Thymus (tissue), 11 donors: Measurements from ENCODE around the gene TMIGD2. TPM values are rescaled to one million over a fixed set of nuclear protein-coding genes. Genes with fewer than 3 reads are reported as not detected.
"Not testable (repeated sequence)": the region's sequence is repeated elsewhere in the genome, so short reads cannot be mapped to it uniquely, and the experiment has no call there.

Experiments
- DNase-seq, 9 donors: peaks; one replicate each; pipeline ENCODE4 v3.0.0-alpha.2; 2013; ENCODE audit warnings: low spot score in 9 of 9, low read depth in 6 of 9, missing footprints in 1 of 9
- H3K27ac ChIP-seq, 2 donors: one replicate each; pipeline ENCODE4 v1.5.1; 2013; ENCODE audit warnings: control low read depth in 1 of 2, low read depth in 1 of 2, low read length in 1 of 2, mild to moderate bottlenecking in 1 of 2, moderate library complexity in 1 of 2
- H3K27me3 ChIP-seq, 2 donors: one replicate each; pipeline ENCODE4 v1.5.1; 2013; ENCODE audit warnings: low read length in 1 of 2; ENCODE audit not compliant: control insufficient read depth in 2 of 2, insufficient read depth in 1 of 2
- H3K36me3 ChIP-seq, 2 donors: one replicate each; pipeline ENCODE4 v1.5.1; 2013; ENCODE audit warnings: low read length in 1 of 2, mild to moderate bottlenecking in 1 of 2, moderate library complexity in 1 of 2; ENCODE audit not compliant: control insufficient read depth in 2 of 2, insufficient read depth in 2 of 2
- H3K4me1 ChIP-seq, 2 donors: one replicate each; pipeline ENCODE4 v1.5.1; 2013; ENCODE audit warnings: low read length in 2 of 2; ENCODE audit not compliant: control insufficient read depth in 2 of 2, insufficient read depth in 2 of 2
- H3K4me3 ChIP-seq, 2 donors: one replicate each; pipeline ENCODE4 v1.5.1; 2013; ENCODE audit warnings: low read length in 2 of 2, control low read depth in 1 of 2, mild to moderate bottlenecking in 1 of 2
- H3K9me3 ChIP-seq, 2 donors: one replicate each; pipeline ENCODE4 v1.5.1; 2013; ENCODE audit warnings: low read length in 1 of 2, mild to moderate bottlenecking in 1 of 2; ENCODE audit not compliant: control insufficient read depth in 2 of 2, insufficient read depth in 1 of 2
- WGBS: extraction: QIAGEN DNeasy Blood & Tissue Kit; methylation state at CpG from one replicate; pipeline ENCODE4 v1.1.7; 2013; 5-methylcytosine and 5-hydroxymethylcytosine counted together
- polyA plus RNA-seq: library from polyadenylated mRNA; stranded (reverse); fragments of 200-250 nt; gene quantifications from one replicate; pipeline ENCODE4 v1.2.3, GENCODE V29; 2013
- total RNA-seq: library from RNA; stranded (reverse); fragments of 120-200 nt; gene quantifications from one replicate; pipeline ENCODE4 v1.2.4, GENCODE V29; 2013
- donor health status: healthy.

The TMIGD2 gene
- total and polyA plus RNA-seq, 2 donors = 64.8 to 87.9 TPM

- DNase-seq = not testable (repeated sequence)
Observed at GRCh38 chr19:4328991-4329681, 26.9 kb upstream of the TMIGD2 start.

GRCh38 chr19:4328243-4328990 is 26.2 kb upstream of the TMIGD2 start:
- Histone ChIP-seq H3K36me3 (no peaks in the 10 kb centered on the region), H3K9me3 (peaks cover 0 to 10% of the 10 kb centered on the region in 2 donors), H3K4me3 (peak overlapping the region; percentile 37 to 59), H3K27ac (peak overlapping the region in 1 of 2 donors; percentile 50), H3K27me3 (peaks cover 8 to 23% of the 10 kb centered on the region in 2 donors), H3K4me1 (peaks cover 17 to 28% of the 10 kb centered on the region in 2 donors)
- under 1% methylated on average over 49 of the region's 49 CpGs for WGBS
- DNase-seq = peak; percentile 62 to 97 (median 86)

More at GRCh38 chr19:4328991-4329681, 26.9 kb upstream of the TMIGD2 start:
- peak overlapping the region in 1 of 2 donors; percentile 50 for H3K27ac ChIP-seq
- peak overlapping the region; percentile 37 to 59 for H3K4me3 ChIP-seq
- peaks cover 8 to 23% of the 10 kb centered on the region in 2 donors for H3K27me3 ChIP-seq
- peaks cover 0 to 10% of the 10 kb centered on the region in 2 donors for H3K9me3 ChIP-seq
- not testable (repeated sequence) for H3K36me3 ChIP-seq
- H3K4me1 ChIP-seq = peaks cover 17 to 28% of the 10 kb centered on the region in 2 donors
- WGBS = 54% methylated on average over 35 of the region's 35 CpGs

- DNase-seq = no peak
- Histone ChIP-seq H3K27ac (peak overlapping the region in 1 of 2 donors; percentile 52), H3K27me3 (peaks cover 8 to 23% of the 10 kb centered on the region in 2 donors), H3K36me3 (no peaks in the 10 kb centered on the region), H3K4me1 (peaks cover 17 to 28% of the 10 kb centered on the region in 2 donors), H3K4me3 (peak overlapping the region; percentile 37 to 41), H3K9me3 (peaks cover 0 to 10% of the 10 kb centered on the region in 2 donors)
- 17% methylated on average over 13 of the region's 13 CpGs for WGBS
Observed at GRCh38 chr19:4327877-4328242, 25.7 kb upstream of the TMIGD2 start.

- no peaks in the 10 kb centered on the region for H3K36me3 ChIP-seq
- WGBS = 9% methylated on average over 30 of the region's 30 CpGs
- DNase-seq = peak in 4 of 9 donors; percentile 23 to 61 (median 51)
- peak overlapping the region; percentile 37 to 41 for H3K4me3 ChIP-seq
- H3K4me1 ChIP-seq = peaks cover 17 to 28% of the 10 kb centered on the region in 2 donors
- H3K9me3 ChIP-seq = peaks cover 0 to 10% of the 10 kb centered on the region in 2 donors
- no peak overlapping the region for H3K27ac ChIP-seq
- peaks cover 8 to 23% of the 10 kb centered on the region in 2 donors for H3K27me3 ChIP-seq
Observed at GRCh38 chr19:4327252-4327876, 25.2 kb upstream of the TMIGD2 start.

GRCh38 chr19:4326837-4327251 is 24.7 kb upstream of the TMIGD2 start:
- no peaks in the 10 kb centered on the region for H3K36me3 ChIP-seq
- peaks cover 17 to 28% of the 10 kb centered on the region in 2 donors for H3K4me1 ChIP-seq
- H3K9me3 ChIP-seq = peaks cover 0 to 10% of the 10 kb centered on the region in 2 donors
- peak in 1 of 9 donors; percentile 40 for DNase-seq
- no peak overlapping the region for H3K27ac ChIP-seq
- WGBS = 6% methylated on average over 33 of the region's 33 CpGs
- H3K4me3 ChIP-seq = peak overlapping the region in 1 of 2 donors; percentile 19
- peaks cover 8 to 23% of the 10 kb centered on the region in 2 donors for H3K27me3 ChIP-seq

- H3K9me3 ChIP-seq = peaks cover 0 to 10% of the 10 kb centered on the region in 2 donors
- no peak overlapping the region for H3K4me3 ChIP-seq
- WGBS = 57% methylated on average over 13 of the region's 13 CpGs
- no peak for DNase-seq
- H3K27ac ChIP-seq = no peak overlapping the region
- H3K36me3 ChIP-seq = no peaks in the 10 kb centered on the region
- H3K27me3 ChIP-seq = peaks cover 8 to 23% of the 10 kb centered on the region in 2 donors
- peaks cover 17 to 28% of the 10 kb centered on the region in 2 donors for H3K4me1 ChIP-seq
Observed at GRCh38 chr19:4326215-4326836, 24.1 kb upstream of the TMIGD2 start.

GRCh38 chr19:4324228-4324627 is 22.0 kb upstream of the TMIGD2 start:
- Histone ChIP-seq H3K36me3 (no peaks in the 10 kb centered on the region), H3K9me3 (peaks cover 0 to 24% of the 10 kb centered on the region in 2 donors), H3K27ac (no peak overlapping the region), H3K4me3 (no peak overlapping the region), H3K4me1 (peaks cover 17 to 26% of the 10 kb centered on the region in 2 donors), H3K27me3 (peaks cover 8 to 23% of the 10 kb centered on the region in 2 donors)
- DNase-seq = no peak
- whole genome bisulfite sequencing = 89% methylated on average over 12 of the region's 12 CpGs

GRCh38 chr19:4323692-4324091 is 21.5 kb upstream of the TMIGD2 start:
- H3K9me3 ChIP-seq = peaks cover 0 to 27% of the 10 kb centered on the region in 2 donors
- 96% methylated on average over 9 of the region's 9 CpGs for WGBS
- no peaks in the 10 kb centered on the region for H3K36me3 ChIP-seq
- no peak overlapping the region for H3K27ac ChIP-seq
- H3K4me1 ChIP-seq = peaks cover 15 to 21% of the 10 kb centered on the region in 2 donors
- no peak for DNase-seq
- H3K4me3 ChIP-seq = no peak overlapping the region
- H3K27me3 ChIP-seq = peaks cover 8 to 23% of the 10 kb centered on the region in 2 donors
